Measurements from ENCODE around the gene GLP2R.
A peak's percentile ranks its signal among the peaks of the same experiment; 100 is the strongest.

Gene GLP2R

DNA sequence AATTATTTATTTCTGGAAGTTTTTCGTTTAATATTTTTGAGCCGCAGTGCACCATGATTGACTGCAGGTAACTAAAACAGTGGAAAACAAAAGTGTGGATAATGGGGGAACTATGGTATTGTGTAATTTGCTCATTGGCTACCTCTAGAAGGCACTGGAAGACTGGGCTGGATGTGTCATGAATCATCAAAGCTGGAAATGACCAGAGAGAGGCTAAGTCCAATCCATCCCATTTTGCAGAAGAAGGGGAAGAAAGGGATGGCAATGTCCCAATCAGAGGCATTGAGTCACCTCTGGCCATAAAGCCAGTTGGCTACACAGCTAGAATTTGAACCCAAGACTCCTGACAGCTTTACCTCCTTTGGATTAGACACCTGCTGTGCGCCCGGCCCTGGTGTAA is 29.3 kb downstream of the GLP2R start:
- DNase-seq (ENCODE audit: low read depth, low spot score) = no peak

- DNase-seq (ENCODE audit: low read depth, low spot score) = no peak
Observed at GRCh38 chr17:9859781-9860180, 34.1 kb downstream of the GLP2R start.

DNA sequence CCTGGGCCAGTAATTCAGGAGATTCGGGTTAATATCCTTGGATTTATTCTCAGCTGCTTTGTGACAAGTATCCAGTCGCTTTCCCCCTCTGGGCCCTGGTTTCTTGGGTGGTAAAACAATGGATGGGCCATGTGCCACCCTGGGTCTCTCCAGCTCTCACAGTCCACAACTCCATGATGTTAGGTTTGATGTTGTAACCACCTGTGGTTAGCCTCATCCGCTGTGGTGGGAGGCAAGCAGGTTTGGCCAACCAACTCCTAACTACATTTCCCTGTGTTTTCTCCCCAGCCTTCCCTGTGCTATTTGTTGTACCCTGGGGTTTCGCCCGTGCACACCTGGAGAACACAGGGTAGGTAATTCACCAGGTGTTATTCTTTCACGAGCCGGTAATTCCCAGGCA is 35.1 kb downstream of the GLP2R start:
- DNase-seq (ENCODE audit: low read depth, low spot score) = no peak

DNA sequence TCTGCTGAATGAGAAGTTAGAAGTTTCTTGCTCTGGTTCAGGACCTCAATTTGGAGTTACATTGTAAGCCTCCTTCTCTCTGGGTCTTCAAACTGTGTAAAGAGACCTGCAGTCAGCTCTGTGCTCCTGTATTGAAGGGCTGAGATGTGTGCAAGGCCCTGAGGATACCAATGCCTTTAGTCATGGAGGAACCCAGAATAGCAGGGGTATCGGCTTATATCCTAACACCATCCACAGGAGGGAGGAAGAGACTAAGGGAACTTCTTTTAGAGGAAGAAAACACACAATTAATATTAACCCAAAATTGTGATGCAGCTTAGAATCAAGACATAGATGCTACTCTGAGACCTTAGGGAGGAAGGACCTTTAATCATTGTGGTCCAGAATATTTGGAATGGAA is 36.5 kb downstream of the GLP2R start:
- DNase-seq (ENCODE audit: low read depth, low spot score) = no peak

DNA sequence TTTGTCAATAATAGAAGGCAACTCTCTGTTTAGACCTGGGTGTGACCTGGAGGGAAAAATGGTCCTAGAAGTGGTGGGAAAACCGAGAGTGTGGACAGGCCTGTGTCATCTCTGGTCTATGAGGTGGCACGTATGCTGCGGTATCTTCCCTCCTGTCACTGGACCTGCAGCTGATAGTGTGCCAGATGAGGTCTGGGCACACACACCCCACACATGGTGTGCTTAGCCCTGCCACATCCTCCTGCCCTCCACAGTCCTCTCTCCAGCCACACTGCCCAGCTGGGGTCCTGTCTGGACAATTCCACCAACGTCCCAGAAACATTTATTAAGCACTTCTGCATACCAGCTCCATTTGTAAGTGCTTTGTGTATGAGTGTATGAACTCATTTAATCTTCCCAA is 37.2 kb downstream of the GLP2R start:
- DNase-seq (ENCODE audit: low read depth, low spot score) = no peak

GRCh38 chr17:9865586-9865985 is 39.9 kb downstream of the GLP2R start:
- no peak for DNase-seq (ENCODE audit: low read depth, low spot score)

- no peak for DNase-seq (ENCODE audit: low read depth, low spot score)
Observed at GRCh38 chr17:9868552-9868951, 42.8 kb downstream of the GLP2R start.

GRCh38 chr17:9872852-9873251 is 47.1 kb downstream of the GLP2R start:
- DNase-seq (ENCODE audit: low read depth, low spot score) = no peak

GRCh38 chr17:9874722-9875121 is 49.0 kb downstream of the GLP2R start:
- DNase-seq (ENCODE audit: low read depth, low spot score) = no peak

DNA sequence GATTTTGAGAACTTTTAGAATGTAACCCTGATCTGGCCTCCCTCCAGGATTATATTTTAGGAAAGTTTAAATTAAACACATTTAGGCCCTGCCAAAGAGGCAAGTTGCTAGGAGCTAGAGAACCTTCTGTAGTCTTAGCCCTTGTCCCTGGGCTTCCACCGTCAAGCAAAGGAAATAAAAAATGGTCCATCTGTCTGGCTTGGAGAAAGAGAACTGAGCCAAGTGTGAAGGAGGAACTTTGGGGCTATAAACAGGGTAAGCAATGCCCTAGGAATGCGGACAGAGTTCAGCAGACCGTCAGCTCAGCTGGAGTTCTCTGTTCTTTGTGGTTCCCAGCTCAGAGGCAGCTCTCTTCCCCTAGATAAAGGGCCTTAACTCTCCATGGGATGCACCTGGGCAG is 49.7 kb downstream of the GLP2R start:
- DNase-seq (ENCODE audit: low read depth, low spot score) = peak; percentile 62

- DNase-seq (ENCODE audit: low read depth, low spot score) = no peak
Observed at GRCh38 chr17:9878356-9878755, 52.6 kb downstream of the GLP2R start.

- no peak for DNase-seq (ENCODE audit: low read depth, low spot score)
Observed at GRCh38 chr17:9878786-9879525, 53.2 kb downstream of the GLP2R start.

DNA sequence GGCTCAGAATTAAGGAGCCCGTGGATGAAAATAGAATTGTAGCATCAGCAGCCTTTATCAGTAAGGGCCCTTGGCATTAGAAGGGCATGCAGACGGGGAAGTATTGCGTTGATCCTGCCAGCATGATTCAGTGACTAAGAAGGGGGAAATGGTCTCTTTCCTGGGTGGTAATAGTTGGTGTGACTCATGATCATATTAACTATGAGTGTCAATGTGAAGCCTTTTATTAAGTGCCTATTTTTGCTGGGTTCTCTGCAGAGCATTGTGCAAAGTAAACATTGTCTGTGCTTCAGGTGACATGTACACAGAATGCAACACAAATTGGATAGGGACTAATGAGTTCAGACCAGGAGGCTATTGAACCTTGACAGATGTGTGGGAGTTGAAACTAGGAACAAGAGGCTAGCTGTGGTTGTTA is 54.9 kb downstream of the GLP2R start:
- DNase-seq (ENCODE audit: low read depth, low spot score) = no peak

DNA sequence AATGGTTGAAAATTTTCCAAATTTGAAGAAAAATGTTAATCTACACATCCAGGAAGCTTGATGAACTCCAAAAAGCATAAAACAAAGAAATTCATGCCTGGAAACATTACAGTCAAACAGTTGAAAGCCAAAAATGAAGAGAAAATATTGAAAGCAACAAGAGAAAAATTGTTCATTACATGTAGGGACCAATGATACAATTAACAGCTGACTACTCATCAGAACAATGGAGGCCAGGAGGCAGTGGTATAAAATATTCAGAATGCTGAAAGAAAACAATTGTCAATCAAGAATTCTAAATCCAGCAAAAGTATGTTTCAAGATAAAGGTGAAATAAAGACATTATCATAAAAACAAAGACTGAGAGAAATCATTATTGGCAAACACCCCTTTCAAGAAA is 57.7 kb downstream of the GLP2R start:
- DNase-seq (ENCODE audit: low read depth, low spot score) = no peak

GRCh38 chr17:9886141-9886930 is 60.6 kb downstream of the GLP2R start:
- no peak for DNase-seq (ENCODE audit: low read depth, low spot score)

GRCh38 chr17:9887508-9887907 is 61.8 kb downstream of the GLP2R start:
- no peak for DNase-seq (ENCODE audit: low read depth, low spot score)

DNA sequence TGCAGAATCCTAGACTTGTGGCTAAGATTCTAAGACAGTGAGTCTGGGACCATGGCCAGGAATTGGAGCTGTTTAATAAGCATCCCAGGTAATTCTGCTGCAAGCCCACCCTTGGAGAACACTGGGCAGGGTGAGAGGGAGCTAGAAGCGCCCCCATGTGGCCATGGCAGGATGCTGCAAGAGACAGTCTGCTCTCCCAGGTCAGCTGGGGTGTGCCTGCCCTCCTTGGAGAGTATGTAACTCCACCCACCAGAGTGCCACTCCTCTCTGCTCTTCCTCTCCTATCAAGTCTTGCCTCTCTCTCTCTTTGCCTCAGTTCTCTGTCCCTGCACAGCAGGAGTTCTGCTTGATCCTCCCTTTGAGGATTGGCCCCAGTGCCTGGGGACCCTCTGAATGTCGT is 64.4 kb downstream of the GLP2R start:
- DNase-seq (ENCODE audit: low read depth, low spot score) = no peak

- DNase-seq (ENCODE audit: low read depth, low spot score) = no peak
Observed at GRCh38 chr17:9893411-9894012, 67.8 kb downstream of the GLP2R start.

GRCh38 chr17:9894231-9894630 is 68.5 kb downstream of the GLP2R start:
- no peak for DNase-seq (ENCODE audit: low read depth, low spot score)

GRCh38 chr17:9895923-9896322 is 70.2 kb downstream of the GLP2R start:
- no peak for DNase-seq (ENCODE audit: low read depth, low spot score)

DNA sequence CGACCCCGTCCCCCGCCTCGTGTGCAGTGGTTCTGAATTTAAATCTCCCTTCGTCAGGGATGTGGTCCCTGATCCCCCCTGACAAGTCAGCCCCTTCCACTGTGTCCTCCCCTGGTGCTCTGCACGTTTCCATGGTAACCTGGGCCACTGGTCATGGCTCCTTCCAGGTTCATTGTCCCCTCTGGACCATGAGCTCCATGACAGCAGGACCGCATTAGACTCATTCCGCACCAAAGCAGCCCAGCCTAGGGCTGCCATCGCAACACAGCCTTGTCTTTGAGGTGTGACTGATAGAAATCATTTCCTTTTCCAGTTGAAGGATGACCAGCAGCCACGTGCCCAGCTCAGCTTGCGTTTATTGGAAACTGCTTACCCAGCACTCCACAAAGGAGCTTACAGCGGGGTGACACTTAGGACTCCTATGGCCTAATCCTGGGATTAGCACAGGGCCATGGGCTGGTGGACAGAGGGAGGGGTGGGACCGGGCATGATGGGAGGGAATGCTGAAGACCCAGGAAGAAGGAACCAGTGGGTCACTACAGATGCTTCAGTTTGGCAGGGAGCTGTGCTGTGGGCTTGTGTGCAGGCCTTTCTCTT is 71.7 kb downstream of the GLP2R start:
- DNase-seq (ENCODE audit: low read depth, low spot score) = no peak

GRCh38 chr17:9898812-9899211 is 73.1 kb downstream of the GLP2R start:
- no peak for DNase-seq (ENCODE audit: low read depth, low spot score)

Measured in smooth muscle cell of the brain vasculature (primary cell).